ENCODE measurements around the gene GASK1A. TPM values are rescaled to one million over a fixed set of nuclear protein-coding genes. Genes with fewer than 3 reads are reported as not detected.

GASK1A gene
- total and polyA plus RNA-seq, 11 donors = 0.19 to 2.5 (median 0.51) TPM

DNA sequence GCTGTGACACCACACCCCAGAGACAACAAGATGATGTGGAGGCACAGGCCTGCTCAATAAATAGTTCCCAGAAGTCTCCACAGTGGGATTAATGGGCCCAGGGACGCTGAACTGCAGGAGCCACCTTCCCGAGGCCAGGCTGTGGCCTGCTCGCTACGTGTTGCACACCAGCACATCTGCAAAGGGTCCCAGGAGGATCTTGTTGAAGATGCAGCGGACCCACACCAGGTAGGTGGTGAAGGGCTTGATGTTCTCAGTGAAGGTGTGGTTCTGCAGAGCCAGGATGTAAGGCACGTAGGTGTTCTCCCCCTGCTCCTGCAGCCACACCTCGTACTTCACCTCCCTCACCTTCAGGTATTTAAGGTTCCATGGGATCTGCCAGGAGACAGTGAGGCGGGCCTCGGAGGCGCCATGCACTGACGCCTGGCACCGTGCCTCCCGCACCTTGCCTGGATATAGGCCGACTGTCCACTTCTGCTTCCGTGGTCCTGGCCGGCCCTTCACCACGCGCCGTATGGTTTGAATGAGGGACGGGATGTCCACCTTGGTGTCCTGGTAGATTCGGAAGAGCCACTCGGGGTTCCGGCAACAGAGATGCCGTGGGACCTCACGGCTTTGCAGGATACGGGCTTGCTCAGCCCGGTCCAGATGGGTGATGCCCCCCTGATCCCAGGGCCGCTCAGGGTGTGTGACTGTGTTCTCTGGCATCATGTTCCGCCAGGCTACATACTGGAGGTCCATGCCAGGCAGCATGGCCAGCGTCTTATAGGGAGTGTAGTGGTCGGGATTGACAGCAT, 100.6 kb downstream of the GASK1A start:
- WGBS, 4 donors = 94 to 95% (median 95%) methylated on average over 20 to 31 of the region's 31 CpGs
- H3K36me3 ChIP-seq = peaks cover 0 to 28% (median 22%) of the 10 kb centered on the region in 9 donors
- intact Hi-C loops (cut with DNase I) = loop anchor here in 2 of 10 donors (10.0 kb wide), 2 partner anchors 105 to 115 kb away; partner anchors contain the start of gene GASK1A (in 1 of the 2)
- H3K4me1 ChIP-seq = no peaks in the 10 kb centered on the region
- no peak for DNase-seq
- no peaks in the 10 kb centered on the region for H3K27me3 ChIP-seq
- no peak overlapping the region for H3K4me3 ChIP-seq
- TF ChIP-seq, protein P1, sequence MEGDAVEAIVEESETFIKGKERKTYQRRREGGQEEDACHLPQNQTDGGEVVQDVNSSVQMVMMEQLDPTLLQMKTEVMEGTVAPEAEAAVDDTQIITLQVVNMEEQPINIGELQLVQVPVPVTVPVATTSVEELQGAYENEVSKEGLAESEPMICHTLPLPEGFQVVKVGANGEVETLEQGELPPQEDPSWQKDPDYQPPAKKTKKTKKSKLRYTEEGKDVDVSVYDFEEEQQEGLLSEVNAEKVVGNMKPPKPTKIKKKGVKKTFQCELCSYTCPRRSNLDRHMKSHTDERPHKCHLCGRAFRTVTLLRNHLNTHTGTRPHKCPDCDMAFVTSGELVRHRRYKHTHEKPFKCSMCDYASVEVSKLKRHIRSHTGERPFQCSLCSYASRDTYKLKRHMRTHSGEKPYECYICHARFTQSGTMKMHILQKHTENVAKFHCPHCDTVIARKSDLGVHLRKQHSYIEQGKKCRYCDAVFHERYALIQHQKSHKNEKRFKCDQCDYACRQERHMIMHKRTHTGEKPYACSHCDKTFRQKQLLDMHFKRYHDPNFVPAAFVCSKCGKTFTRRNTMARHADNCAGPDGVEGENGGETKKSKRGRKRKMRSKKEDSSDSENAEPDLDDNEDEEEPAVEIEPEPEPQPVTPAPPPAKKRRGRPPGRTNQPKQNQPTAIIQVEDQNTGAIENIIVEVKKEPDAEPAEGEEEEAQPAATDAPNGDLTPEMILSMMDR (IDR thresholded peaks at IDR 0.05) = no peak
- peaks cover 0 to 6% (median 0%) of the 10 kb centered on the region in 12 donors for H3K9me3 ChIP-seq
- H3K27ac ChIP-seq = no peak overlapping the region
- no peak for ATAC-seq

- no peak overlapping the region for H3K27ac ChIP-seq
- no peak overlapping the region for H3K4me3 ChIP-seq
- TF ChIP-seq, protein P1 (IDR thresholded peaks at IDR 0.05) = no peak
- no peak for TF ChIP-seq POLR2A (IDR thresholded peaks at IDR 0.05)
- 96 to 98% (median 97%) methylated on average over 31 to 40 of the region's 40 CpGs for WGBS, 4 donors
- H3K36me3 ChIP-seq = peaks cover 0 to 28% (median 22%) of the 10 kb centered on the region in 9 donors
- H3K4me1 ChIP-seq = no peaks in the 10 kb centered on the region
- no peaks in the 10 kb centered on the region for H3K27me3 ChIP-seq
- ATAC-seq = no peak
- intact Hi-C loops (cut with DNase I) = loop anchor here in 1 of 10 donors (10.0 kb wide), 1 partner anchor 116 kb away; no protein-coding TSS in a partner anchor
- DNase-seq = no peak
- peaks cover 0 to 6% (median 0%) of the 10 kb centered on the region in 12 donors for H3K9me3 ChIP-seq
Measured at GRCh38 chr3:43080726-43081568, 101.8 kb downstream of the GASK1A start.

- ATAC-seq = peak in 1 of 4 donors; percentile 55
- Histone ChIP-seq H3K4me1 (no peaks in the 10 kb centered on the region), H3K36me3 (peaks cover 0 to 32% (median 22%) of the 10 kb centered on the region in 9 donors), H3K9me3 (peaks cover 0 to 6% (median 0%) of the 10 kb centered on the region in 12 donors), H3K27me3 (no peaks in the 10 kb centered on the region), H3K27ac (no peak overlapping the region), H3K4me3 (no peak overlapping the region)
- DNase-seq = no peak
- TF ChIP-seq, protein P1 (IDR thresholded peaks at IDR 0.05) = no peak
- TF ChIP-seq POLR2A (IDR thresholded peaks at IDR 0.05) = no peak
- intact Hi-C loops (cut with DNase I) = loop anchor here in 1 of 10 donors (10.0 kb wide), 1 partner anchor 117 kb away; no protein-coding TSS in a partner anchor
- WGBS, 4 donors = 76 to 91% (median 81%) methylated on average over 5 of the region's 5 CpGs
Measured at GRCh38 chr3:43081796-43082195, 102.7 kb downstream of the GASK1A start.

All from heart left ventricle (tissue), 16 donors.